Measurements from ENCODE around the gene NDUFB7. TPM values are rescaled to one million over a fixed set of nuclear protein-coding genes. Genes with fewer than 3 reads are reported as not detected.
"Not testable (repeated sequence)": the region's sequence is repeated elsewhere in the genome, so short reads cannot be mapped to it uniquely, and the experiment has no call there.

Gene NDUFB7
- total and polyA plus RNA-seq, 4 donors: 118 to 452 (median 279) TPM

GRCh38 chr19:14552006-14552360 lies 19.9 kb downstream of the NDUFB7 start:
- intact Hi-C loops (cut with DNase I); H3K27ac ChIP-seq (ENCODE audit: low read depth in 1 of 2, low read length in 2 of 2); H3K36me3 ChIP-seq (ENCODE audit: control insufficient read depth in 1 of 2, insufficient read depth in 2 of 2, low read length in 1 of 2); H3K27me3 ChIP-seq (ENCODE audit: control insufficient read depth in 1 of 2, insufficient read depth in 2 of 2, low read length in 1 of 2); H3K4me1 ChIP-seq (ENCODE audit: control insufficient read depth in 1 of 2, insufficient read depth in 2 of 2, low read length in 2 of 2); H3K4me3 ChIP-seq (ENCODE audit: low read length in 2 of 2); H3K9me3 ChIP-seq (ENCODE audit: control insufficient read depth, low read length); DNase-seq; ATAC-seq (ENCODE audit: low FRiP score): not testable (repeated sequence)
- WGBS, 2 donors: 84 to 88% methylated on average over 8 of the region's 8 CpGs

GRCh38 chr19:14551134-14552005 lies 20.5 kb downstream of the NDUFB7 start:
- 85 to 87% methylated on average over 12 of the region's 12 CpGs for WGBS, 2 donors
- H3K4me3 ChIP-seq (ENCODE audit: low read length in 2 of 2); H3K27ac ChIP-seq (ENCODE audit: low read depth in 1 of 2, low read length in 2 of 2); H3K36me3 ChIP-seq (ENCODE audit: control insufficient read depth in 1 of 2, insufficient read depth in 2 of 2, low read length in 1 of 2); DNase-seq; ATAC-seq (ENCODE audit: low FRiP score); H3K27me3 ChIP-seq (ENCODE audit: control insufficient read depth in 1 of 2, insufficient read depth in 2 of 2, low read length in 1 of 2); H3K4me1 ChIP-seq (ENCODE audit: control insufficient read depth in 1 of 2, insufficient read depth in 2 of 2, low read length in 2 of 2); H3K9me3 ChIP-seq (ENCODE audit: control insufficient read depth, low read length); intact Hi-C loops (cut with DNase I): not testable (repeated sequence)

GRCh38 chr19:14550201-14550754 lies 21.6 kb downstream of the NDUFB7 start:
- DNase-seq (no peak), ATAC-seq (ENCODE audit: low FRiP score) (no peak)
- H3K4me1 ChIP-seq (ENCODE audit: control insufficient read depth in 1 of 2, insufficient read depth in 2 of 2, low read length in 2 of 2): no peaks in the 10 kb centered on the region
- no peaks in the 10 kb centered on the region for H3K9me3 ChIP-seq (ENCODE audit: control insufficient read depth, low read length)
- no peaks in the 10 kb centered on the region for H3K27me3 ChIP-seq (ENCODE audit: control insufficient read depth in 1 of 2, insufficient read depth in 2 of 2, low read length in 1 of 2)
- H3K27ac ChIP-seq (ENCODE audit: low read depth in 1 of 2, low read length in 2 of 2): no peak overlapping the region
- H3K36me3 ChIP-seq (ENCODE audit: control insufficient read depth in 1 of 2, insufficient read depth in 2 of 2, low read length in 1 of 2): no peaks in the 10 kb centered on the region
- 79 to 83% methylated on average over 15 of the region's 15 CpGs for WGBS, 2 donors
- no peak overlapping the region for H3K4me3 ChIP-seq (ENCODE audit: low read length in 2 of 2)
- intact Hi-C loops (cut with DNase I): no loop called here

- WGBS, 2 donors: 68 to 76% methylated on average over 9 of the region's 9 CpGs
- no peaks in the 10 kb centered on the region for H3K4me1 ChIP-seq (ENCODE audit: control insufficient read depth in 1 of 2, insufficient read depth in 2 of 2, low read length in 2 of 2)
- no peak overlapping the region for H3K27ac ChIP-seq (ENCODE audit: low read depth in 1 of 2, low read length in 2 of 2)
- intact Hi-C loops (cut with DNase I): no loop called here
- ATAC-seq (ENCODE audit: low FRiP score) (no peak), DNase-seq (no peak)
- no peaks in the 10 kb centered on the region for H3K36me3 ChIP-seq (ENCODE audit: control insufficient read depth in 1 of 2, insufficient read depth in 2 of 2, low read length in 1 of 2)
- H3K27me3 ChIP-seq (ENCODE audit: control insufficient read depth in 1 of 2, insufficient read depth in 2 of 2, low read length in 1 of 2): no peaks in the 10 kb centered on the region
- no peaks in the 10 kb centered on the region for H3K9me3 ChIP-seq (ENCODE audit: control insufficient read depth, low read length)
- no peak overlapping the region for H3K4me3 ChIP-seq (ENCODE audit: low read length in 2 of 2)
These were observed 26.2 kb downstream of the NDUFB7 start for GRCh38 chr19:14545716-14546082.

- intact Hi-C loops (cut with DNase I): no loop called here
- Histone ChIP-seq H3K27ac (ENCODE audit: low read depth in 1 of 2, low read length in 2 of 2) (no peak overlapping the region), H3K9me3 (ENCODE audit: control insufficient read depth, low read length) (no peaks in the 10 kb centered on the region), H3K27me3 (ENCODE audit: control insufficient read depth in 1 of 2, insufficient read depth in 2 of 2, low read length in 1 of 2) (no peaks in the 10 kb centered on the region), H3K36me3 (ENCODE audit: control insufficient read depth in 1 of 2, insufficient read depth in 2 of 2, low read length in 1 of 2) (no peaks in the 10 kb centered on the region), H3K4me3 (ENCODE audit: low read length in 2 of 2) (no peak overlapping the region), H3K4me1 (ENCODE audit: control insufficient read depth in 1 of 2, insufficient read depth in 2 of 2, low read length in 2 of 2) (no peaks in the 10 kb centered on the region)
- DNase-seq (no peak), ATAC-seq (ENCODE audit: low FRiP score) (peak; percentile 11)
- WGBS, 2 donors: 52 to 56% methylated on average over 21 of the region's 21 CpGs
These were observed 26.7 kb downstream of the NDUFB7 start for GRCh38 chr19:14544977-14545715.

GRCh38 chr19:14544047-14544446 lies 27.8 kb downstream of the NDUFB7 start:
- DNase-seq (no peak), ATAC-seq (ENCODE audit: low FRiP score) (no peak)
- Histone ChIP-seq H3K9me3 (ENCODE audit: control insufficient read depth, low read length) (no peaks in the 10 kb centered on the region), H3K27ac (ENCODE audit: low read depth in 1 of 2, low read length in 2 of 2) (no peak overlapping the region), H3K27me3 (ENCODE audit: control insufficient read depth in 1 of 2, insufficient read depth in 2 of 2, low read length in 1 of 2) (no peaks in the 10 kb centered on the region), H3K36me3 (ENCODE audit: control insufficient read depth in 1 of 2, insufficient read depth in 2 of 2, low read length in 1 of 2) (no peaks in the 10 kb centered on the region), H3K4me3 (ENCODE audit: low read length in 2 of 2) (no peak overlapping the region), H3K4me1 (ENCODE audit: control insufficient read depth in 1 of 2, insufficient read depth in 2 of 2, low read length in 2 of 2) (no peaks in the 10 kb centered on the region)
- 86 to 87% methylated on average over 5 of the region's 5 CpGs for WGBS, 2 donors
- intact Hi-C loops (cut with DNase I): no loop called here

- WGBS, 2 donors: 43% methylated on average over 7 of the region's 7 CpGs
- Histone ChIP-seq H3K9me3 (ENCODE audit: control insufficient read depth, low read length) (no peaks in the 10 kb centered on the region), H3K27ac (ENCODE audit: low read depth in 1 of 2, low read length in 2 of 2) (no peak overlapping the region), H3K27me3 (ENCODE audit: control insufficient read depth in 1 of 2, insufficient read depth in 2 of 2, low read length in 1 of 2) (no peaks in the 10 kb centered on the region), H3K36me3 (ENCODE audit: control insufficient read depth in 1 of 2, insufficient read depth in 2 of 2, low read length in 1 of 2) (no peaks in the 10 kb centered on the region), H3K4me3 (ENCODE audit: low read length in 2 of 2) (no peak overlapping the region), H3K4me1 (ENCODE audit: control insufficient read depth in 1 of 2, insufficient read depth in 2 of 2, low read length in 2 of 2) (no peaks in the 10 kb centered on the region)
- no peak for DNase-seq
- no peak for ATAC-seq (ENCODE audit: low FRiP score)
- intact Hi-C loops (cut with DNase I): no loop called here
These were observed 29.0 kb downstream of the NDUFB7 start for GRCh38 chr19:14542711-14543328.

- H3K36me3 ChIP-seq (ENCODE audit: control insufficient read depth in 1 of 2, insufficient read depth in 2 of 2, low read length in 1 of 2); ATAC-seq (ENCODE audit: low FRiP score); H3K27me3 ChIP-seq (ENCODE audit: control insufficient read depth in 1 of 2, insufficient read depth in 2 of 2, low read length in 1 of 2); intact Hi-C loops (cut with DNase I); H3K27ac ChIP-seq (ENCODE audit: low read depth in 1 of 2, low read length in 2 of 2); H3K9me3 ChIP-seq (ENCODE audit: control insufficient read depth, low read length); DNase-seq; H3K4me3 ChIP-seq (ENCODE audit: low read length in 2 of 2); H3K4me1 ChIP-seq (ENCODE audit: control insufficient read depth in 1 of 2, insufficient read depth in 2 of 2, low read length in 2 of 2): not testable (repeated sequence)
- WGBS, 2 donors: 78 to 89% methylated on average over 5 of the region's 5 CpGs
These were observed 29.9 kb downstream of the NDUFB7 start for GRCh38 chr19:14541979-14542378.

All from aorta (tissue), 5 donors.